ENCODE data around the gene GAN. TPM values are rescaled to one million over a fixed set of nuclear protein-coding genes. Genes with fewer than 3 reads are reported as not detected.
"Not testable (repeated sequence)": the region's sequence is repeated elsewhere in the genome, so short reads cannot be mapped to it uniquely, and the experiment has no call there.

GAN gene
- total RNA-seq, 1 experiment from 2014 or later, result 7.9 TPM

- Histone ChIP-seq H3K4me1 (no peaks in the 10 kb centered on the region), H3K27ac (no peak overlapping the region), H3K27me3 (no peaks in the 10 kb centered on the region), H3K36me3 (no peaks in the 10 kb centered on the region), H3K9me3 (replicated peaks) (no peaks in the 10 kb centered on the region), H3K4me3 (no peak overlapping the region)
- DNase-seq, result no peak
These were observed 76.1 kb downstream of the GAN start for GRCh38 chr16:81390840-81391239.

GRCh38 chr16:81392011-81392410, 77.2 kb downstream of the GAN start:
- no peak overlapping the region for H3K27ac ChIP-seq
- no peak overlapping the region for H3K4me3 ChIP-seq
- no peak for DNase-seq
- no peaks in the 10 kb centered on the region for H3K9me3 ChIP-seq (replicated peaks)
- no peaks in the 10 kb centered on the region for H3K4me1 ChIP-seq
- no peaks in the 10 kb centered on the region for H3K36me3 ChIP-seq
- H3K27me3 ChIP-seq, result no peaks in the 10 kb centered on the region

GRCh38 chr16:81394416-81394815, 79.7 kb downstream of the GAN start:
- Histone ChIP-seq H3K36me3 (no peaks in the 10 kb centered on the region), H3K9me3 (replicated peaks) (no peaks in the 10 kb centered on the region), H3K4me3 (no peak overlapping the region), H3K4me1 (no peaks in the 10 kb centered on the region), H3K27ac (no peak overlapping the region), H3K27me3 (no peaks in the 10 kb centered on the region)
- DNase-seq, result no peak

- no peaks in the 10 kb centered on the region for H3K36me3 ChIP-seq
- no peak overlapping the region for H3K4me3 ChIP-seq
- no peaks in the 10 kb centered on the region for H3K27me3 ChIP-seq
- no peak for DNase-seq
- H3K27ac ChIP-seq, result no peak overlapping the region
- H3K4me1 ChIP-seq, result no peaks in the 10 kb centered on the region
- no peaks in the 10 kb centered on the region for H3K9me3 ChIP-seq (replicated peaks)
These were observed 80.3 kb downstream of the GAN start for GRCh38 chr16:81394966-81395655.

GRCh38 chr16:81397058-81397878, 82.5 kb downstream of the GAN start:
- H3K4me1 ChIP-seq, result no peaks in the 10 kb centered on the region
- no peaks in the 10 kb centered on the region for H3K27me3 ChIP-seq
- H3K9me3 ChIP-seq (replicated peaks), result no peaks in the 10 kb centered on the region
- no peak overlapping the region for H3K4me3 ChIP-seq
- DNase-seq, result no peak
- H3K36me3 ChIP-seq, result no peaks in the 10 kb centered on the region
- no peak overlapping the region for H3K27ac ChIP-seq

- Histone ChIP-seq H3K36me3 (no peaks in the 10 kb centered on the region), H3K4me1 (no peaks in the 10 kb centered on the region), H3K4me3 (no peak overlapping the region), H3K27me3 (no peaks in the 10 kb centered on the region), H3K27ac (no peak overlapping the region), H3K9me3 (replicated peaks) (no peaks in the 10 kb centered on the region)
- no peak for DNase-seq
These were observed 83.2 kb downstream of the GAN start for GRCh38 chr16:81397879-81398520.

- Histone ChIP-seq H3K36me3 (no peaks in the 10 kb centered on the region), H3K4me3 (no peak overlapping the region), H3K27ac (no peak overlapping the region), H3K4me1 (no peaks in the 10 kb centered on the region), H3K27me3 (no peaks in the 10 kb centered on the region), H3K9me3 (replicated peaks) (no peaks in the 10 kb centered on the region)
- DNase-seq, result no peak
These were observed 85.1 kb downstream of the GAN start for GRCh38 chr16:81399909-81400308.

GRCh38 chr16:81401035-81401950, 86.5 kb downstream of the GAN start:
- Histone ChIP-seq H3K36me3 (no peaks in the 10 kb centered on the region), H3K27ac (no peak overlapping the region), H3K9me3 (replicated peaks) (no peaks in the 10 kb centered on the region), H3K27me3 (no peaks in the 10 kb centered on the region), H3K4me3 (no peak overlapping the region), H3K4me1 (no peaks in the 10 kb centered on the region)
- DNase-seq, result peak; percentile 30 to 38

GRCh38 chr16:81403208-81403600, 88.4 kb downstream of the GAN start:
- no peaks in the 10 kb centered on the region for H3K36me3 ChIP-seq
- peaks cover 3% of the 10 kb centered on the region; the same call in 1 of the 2 replicates for H3K4me1 ChIP-seq
- no peak for DNase-seq

GRCh38 chr16:81403601-81404391, 89.0 kb downstream of the GAN start:
- Histone ChIP-seq H3K4me1 (peaks cover 3% of the 10 kb centered on the region; the same call in 1 of the 2 replicates), H3K27ac (no peak overlapping the region), H3K9me3 (replicated peaks) (no peaks in the 10 kb centered on the region), H3K4me3 (peak overlapping the region; percentile 46), H3K27me3 (no peaks in the 10 kb centered on the region), H3K36me3 (no peaks in the 10 kb centered on the region)
- peak; percentile 73 to 82 for DNase-seq

More at GRCh38 chr16:81403208-81403600, 88.4 kb downstream of the GAN start:
- no peaks in the 10 kb centered on the region for H3K9me3 ChIP-seq (replicated peaks)
- H3K27ac ChIP-seq, result no peak overlapping the region
- H3K4me3 ChIP-seq, result no peak overlapping the region
- H3K27me3 ChIP-seq, result no peaks in the 10 kb centered on the region

GRCh38 chr16:81405002-81405401, 90.2 kb downstream of the GAN start:
- not testable (repeated sequence) for H3K36me3 ChIP-seq, H3K27ac ChIP-seq, DNase-seq

GRCh38 chr16:81405702-81406113, 90.9 kb downstream of the GAN start:
- H3K9me3 ChIP-seq (replicated peaks), result no peaks in the 10 kb centered on the region
- H3K4me1 ChIP-seq, result peaks cover 3% of the 10 kb centered on the region; the same call in 1 of the 2 replicates
- H3K27ac ChIP-seq, result no peak overlapping the region
- no peaks in the 10 kb centered on the region for H3K27me3 ChIP-seq
- peak in 1 of 2 experiments; percentile 25 for DNase-seq
- no peak overlapping the region for H3K4me3 ChIP-seq
- H3K36me3 ChIP-seq, result no peaks in the 10 kb centered on the region

More at GRCh38 chr16:81405002-81405401, 90.2 kb downstream of the GAN start:
- not testable (repeated sequence) for H3K4me3 ChIP-seq; H3K9me3 ChIP-seq (replicated peaks); H3K4me1 ChIP-seq; H3K27me3 ChIP-seq

- H3K36me3 ChIP-seq, result no peaks in the 10 kb centered on the region
- H3K9me3 ChIP-seq (replicated peaks), result no peaks in the 10 kb centered on the region
- no peak for DNase-seq
- H3K27me3 ChIP-seq, result no peaks in the 10 kb centered on the region
- no peak overlapping the region for H3K27ac ChIP-seq
- H3K4me1 ChIP-seq, result peaks cover 3% of the 10 kb centered on the region; the same call in 1 of the 2 replicates
- no peak overlapping the region for H3K4me3 ChIP-seq
These were observed 93.7 kb downstream of the GAN start for GRCh38 chr16:81408409-81408950.
